Progenitor cell of endocrine pancreas (in vitro differentiated cells): ENCODE measurements around the gene CKMT2. TPM values are rescaled to one million over a fixed set of nuclear protein-coding genes. Genes with fewer than 3 reads are reported as not detected.

Experiments
- DNase-seq: peaks from one replicate; pipeline ENCODE4 v3.0.0; 2021; ENCODE audit warnings: low spot score; ENCODE audit not compliant: unreplicated experiment
- H3K27ac Mint-ChIP-seq: 2 replicates; pipeline ENCODE4 v1.8.0; 2021; ENCODE audit warnings: mild to moderate bottlenecking, moderate library complexity, mixed read lengths
- H3K27me3 Mint-ChIP-seq: 2 replicates; pipeline ENCODE4 v1.8.0; 2021; ENCODE audit warnings: mixed read lengths
- H3K36me3 Mint-ChIP-seq: 2 replicates; pipeline ENCODE4 v1.8.0; 2022; ENCODE audit warnings: mixed read lengths; ENCODE audit not compliant: insufficient read depth
- H3K4me1 Mint-ChIP-seq: 2 replicates; pipeline ENCODE4 v1.8.0; 2021; ENCODE audit warnings: low read depth, mixed read lengths
- H3K4me3 Mint-ChIP-seq: 2 replicates; pipeline ENCODE4 v1.8.0; 2021; ENCODE audit warnings: low read depth, mild to moderate bottlenecking, moderate library complexity, mixed read lengths
- H3K9me3 Mint-ChIP-seq: 2 replicates; pipeline ENCODE4 v1.8.0; 2021; ENCODE audit warnings: low read depth, mixed read lengths
- total RNA-seq: library from RNA; stranded (reverse); gene quantifications from 2 replicates; pipeline ENCODE4 v1.2.1, GENCODE V29; 2021
- TF ChIP-seq, protein P1 (sequence below): fragments of 200-600 bp; sonication (generic); IDR thresholded peaks from one replicate; pipeline ENCODE4 v1.5.0; 2021; ENCODE audit warnings: antibody characterized with exemption, mild to moderate bottlenecking; ENCODE audit not compliant: unreplicated experiment

Gene CKMT2
- total RNA-seq, 1 donor from 2014 or later, result 1.7 TPM

DNA sequence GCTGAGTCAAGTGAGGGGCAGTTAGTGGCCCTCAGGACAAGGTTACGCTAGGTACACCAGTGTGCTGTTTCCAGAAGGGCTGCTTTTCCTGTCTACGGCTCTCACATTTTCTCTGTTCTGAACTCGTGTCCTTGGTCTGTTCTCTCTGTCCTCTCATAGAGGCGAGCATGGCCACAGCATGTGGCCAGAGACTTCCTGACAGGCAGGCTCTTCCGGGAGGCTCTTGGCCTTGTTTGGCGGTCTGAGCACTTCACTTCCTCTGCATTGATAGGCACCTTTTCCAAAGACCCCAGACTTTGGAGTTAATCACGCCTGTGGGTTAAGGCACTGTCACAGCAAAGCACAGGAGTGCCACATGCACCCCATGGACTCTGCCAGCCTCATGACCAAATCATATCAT, 1.2 kb downstream of the CKMT2 start:
- Mint-ChIP-seq H3K36me3 (peaks cover 7% of the 10 kb centered on the region), H3K27me3 (no peaks in the 10 kb centered on the region), H3K4me3 (no peak overlapping the region), H3K9me3 (no peaks in the 10 kb centered on the region), H3K4me1 (peaks cover 12% of the 10 kb centered on the region), H3K27ac (no peak overlapping the region)
- TF ChIP-seq, protein P1, sequence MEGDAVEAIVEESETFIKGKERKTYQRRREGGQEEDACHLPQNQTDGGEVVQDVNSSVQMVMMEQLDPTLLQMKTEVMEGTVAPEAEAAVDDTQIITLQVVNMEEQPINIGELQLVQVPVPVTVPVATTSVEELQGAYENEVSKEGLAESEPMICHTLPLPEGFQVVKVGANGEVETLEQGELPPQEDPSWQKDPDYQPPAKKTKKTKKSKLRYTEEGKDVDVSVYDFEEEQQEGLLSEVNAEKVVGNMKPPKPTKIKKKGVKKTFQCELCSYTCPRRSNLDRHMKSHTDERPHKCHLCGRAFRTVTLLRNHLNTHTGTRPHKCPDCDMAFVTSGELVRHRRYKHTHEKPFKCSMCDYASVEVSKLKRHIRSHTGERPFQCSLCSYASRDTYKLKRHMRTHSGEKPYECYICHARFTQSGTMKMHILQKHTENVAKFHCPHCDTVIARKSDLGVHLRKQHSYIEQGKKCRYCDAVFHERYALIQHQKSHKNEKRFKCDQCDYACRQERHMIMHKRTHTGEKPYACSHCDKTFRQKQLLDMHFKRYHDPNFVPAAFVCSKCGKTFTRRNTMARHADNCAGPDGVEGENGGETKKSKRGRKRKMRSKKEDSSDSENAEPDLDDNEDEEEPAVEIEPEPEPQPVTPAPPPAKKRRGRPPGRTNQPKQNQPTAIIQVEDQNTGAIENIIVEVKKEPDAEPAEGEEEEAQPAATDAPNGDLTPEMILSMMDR, result no peak
- no peak for DNase-seq

DNA sequence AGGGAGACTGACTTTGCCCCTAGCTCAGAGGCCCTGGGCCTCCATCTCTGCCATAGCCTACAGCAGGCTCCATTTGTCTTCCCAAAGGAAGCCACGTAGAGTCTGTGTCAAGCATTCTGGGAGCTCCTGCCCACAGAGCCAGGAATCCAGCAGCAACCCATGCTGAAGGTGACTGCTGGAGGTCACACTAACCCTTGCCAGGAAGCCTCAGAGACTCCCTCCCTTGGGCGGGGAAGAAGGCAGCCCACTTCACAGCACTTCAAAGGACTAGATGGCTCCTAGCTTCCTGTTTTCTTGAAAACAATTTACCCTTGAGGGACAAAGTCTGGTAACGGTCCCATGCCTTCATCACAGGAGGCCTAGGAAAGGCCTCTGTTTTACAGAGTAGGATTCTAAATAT, 1.7 kb downstream of the CKMT2 start:
- Mint-ChIP-seq H3K27ac (no peak overlapping the region), H3K27me3 (no peaks in the 10 kb centered on the region), H3K9me3 (no peaks in the 10 kb centered on the region), H3K4me3 (no peak overlapping the region), H3K4me1 (peaks cover 12% of the 10 kb centered on the region), H3K36me3 (peaks cover 7% of the 10 kb centered on the region)
- TF ChIP-seq, protein P1, result no peak
- no peak for DNase-seq

DNA sequence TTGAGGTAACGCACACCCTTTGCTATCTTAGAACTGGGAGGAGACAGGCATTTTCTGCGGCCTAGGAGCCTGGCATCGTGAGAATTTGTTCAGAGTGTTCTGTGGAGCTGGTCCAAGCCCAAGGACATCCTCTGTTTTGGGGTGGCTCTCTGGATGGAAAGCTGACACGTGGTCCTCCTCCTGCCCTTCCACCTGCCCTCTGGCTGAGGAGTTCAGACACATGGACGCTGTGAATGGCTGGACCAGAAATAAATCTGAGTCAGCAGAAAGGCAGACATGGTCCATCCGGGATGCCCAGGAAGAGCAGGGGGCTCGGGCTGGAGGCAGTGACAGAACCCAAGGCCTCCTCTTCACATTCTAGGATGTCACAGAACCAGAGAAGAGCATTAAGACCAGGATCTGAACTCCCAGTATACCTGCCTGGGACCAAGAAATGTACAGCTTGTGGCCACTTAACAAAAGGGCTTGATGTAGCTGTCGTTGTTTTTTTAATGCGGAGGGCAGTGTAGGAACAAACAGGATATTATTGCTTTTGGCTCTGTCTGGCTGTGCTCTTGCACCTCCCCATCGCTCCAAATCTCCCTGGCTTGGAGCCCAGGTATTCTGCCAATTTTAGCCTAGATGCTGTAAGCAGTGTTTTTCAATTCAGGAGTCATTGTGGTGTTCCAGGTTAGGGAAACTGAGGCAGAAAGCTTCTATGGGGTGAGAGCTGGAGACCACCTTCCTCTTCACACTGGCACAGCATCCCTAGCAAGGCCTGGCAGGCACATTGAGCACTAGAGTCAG, 2.4 kb downstream of the CKMT2 start:
- Mint-ChIP-seq H3K4me1 (peaks cover 12% of the 10 kb centered on the region), H3K27ac (peak overlapping the region; percentile 53), H3K27me3 (no peaks in the 10 kb centered on the region), H3K9me3 (no peaks in the 10 kb centered on the region), H3K36me3 (peaks cover 7% of the 10 kb centered on the region), H3K4me3 (no peak overlapping the region)
- no peak for DNase-seq
- TF ChIP-seq, protein P1, result no peak

DNA sequence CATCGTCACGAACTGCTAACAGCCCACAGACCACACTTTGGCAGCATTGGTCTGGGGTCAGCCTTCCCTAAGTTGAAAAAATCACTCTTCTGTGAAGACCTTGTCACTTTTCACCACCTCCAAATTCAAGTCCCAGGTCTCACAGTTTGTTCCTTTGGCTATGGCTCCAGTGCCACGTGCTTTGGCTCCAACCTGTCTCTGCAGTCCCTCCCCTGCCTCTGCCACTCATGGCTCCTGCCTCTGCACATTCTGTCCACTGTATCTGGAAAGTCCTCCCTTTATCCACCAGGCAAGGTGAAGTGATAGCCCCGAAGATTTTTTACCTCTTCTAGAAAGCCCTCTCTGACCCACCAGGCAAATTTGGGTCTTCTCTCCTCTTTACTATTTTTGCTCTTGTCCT, 5.3 kb downstream of the CKMT2 start:
- DNase-seq, result no peak
- no peaks in the 10 kb centered on the region for H3K9me3 Mint-ChIP-seq
- peaks cover 17% of the 10 kb centered on the region for H3K4me1 Mint-ChIP-seq
- H3K4me3 Mint-ChIP-seq, result no peak overlapping the region
- TF ChIP-seq, protein P1, result no peak
- H3K27me3 Mint-ChIP-seq, result no peaks in the 10 kb centered on the region
- H3K27ac Mint-ChIP-seq, result no peak overlapping the region
- H3K36me3 Mint-ChIP-seq, result peaks cover 7% of the 10 kb centered on the region

DNA sequence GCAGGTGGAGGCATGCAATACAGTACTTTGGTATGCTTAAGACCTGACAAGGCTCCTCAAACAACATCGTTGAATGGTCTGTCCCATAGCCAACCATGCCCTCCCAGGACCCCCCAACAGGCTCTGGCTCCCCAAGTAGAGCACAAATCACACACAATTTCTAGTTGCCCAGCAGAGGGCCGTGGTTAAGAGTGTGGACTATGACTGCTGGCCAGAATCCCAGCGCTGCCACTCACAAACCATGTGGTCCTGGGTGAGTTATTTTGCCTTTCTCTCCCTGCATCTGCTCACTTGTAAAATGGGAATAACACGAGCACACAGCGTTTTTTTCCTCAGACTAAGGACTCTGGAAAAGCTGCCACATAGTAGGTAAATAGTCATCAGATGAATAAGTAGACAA, 6.5 kb downstream of the CKMT2 start:
- no peak overlapping the region for H3K4me3 Mint-ChIP-seq
- peaks cover 9% of the 10 kb centered on the region for H3K4me1 Mint-ChIP-seq
- no peaks in the 10 kb centered on the region for H3K27me3 Mint-ChIP-seq
- no peak for DNase-seq
- TF ChIP-seq, protein P1, result no peak
- no peaks in the 10 kb centered on the region for H3K9me3 Mint-ChIP-seq
- no peak overlapping the region for H3K27ac Mint-ChIP-seq
- H3K36me3 Mint-ChIP-seq, result peaks cover 7% of the 10 kb centered on the region
